ENCODE results near the gene PARP8.

GRCh38 chr5:50767588-50767987 is 101.2 kb downstream of the PARP8 start:
- no peak for TF ChIP-seq POLR2AphosphoS5 (IDR thresholded peaks at IDR 0.05; ENCODE audit: low read depth, low read length)
- no peak for TF ChIP-seq REST (IDR thresholded peaks at IDR 0.05; ENCODE audit: insufficient read depth in 1 of 2, low read depth in 2 of 2, low read length in 2 of 2)
